Measurements from ENCODE around the gene SEPTIN12.

SEPTIN12 gene

DNA sequence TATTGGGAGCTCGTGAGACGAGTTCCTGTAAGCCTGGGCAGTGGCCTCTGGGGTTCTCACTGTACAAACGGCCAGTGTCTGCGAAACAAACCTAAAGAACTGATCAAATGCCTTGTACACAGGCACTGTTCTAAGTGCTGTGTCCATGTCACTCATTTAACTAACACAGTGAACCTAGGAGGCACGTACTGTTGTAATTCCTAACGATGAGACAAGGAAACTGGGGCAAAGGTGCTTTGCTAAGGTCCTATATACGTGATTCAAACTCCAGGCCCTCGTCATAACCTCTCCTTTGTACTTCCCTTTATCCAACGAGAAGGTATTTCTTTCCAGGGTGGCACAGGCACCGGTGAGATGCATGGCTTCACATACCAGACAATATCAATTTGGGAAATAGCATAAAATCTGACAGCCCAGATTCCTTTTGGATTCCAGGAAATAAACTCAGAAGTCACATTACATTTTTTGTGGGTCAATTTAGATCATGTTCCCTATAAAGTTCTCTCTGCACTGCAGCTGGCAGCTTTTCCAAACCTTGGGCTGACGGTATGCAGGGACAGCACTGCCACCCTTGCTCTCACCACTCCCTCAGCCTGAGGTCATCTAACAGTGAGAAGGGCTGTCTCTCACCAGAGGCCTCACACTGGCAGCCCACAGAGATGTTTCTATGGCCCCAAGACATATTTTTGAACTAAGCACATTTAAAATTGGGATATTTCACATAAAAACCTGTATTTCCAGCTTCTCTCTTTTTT, 40.6 kb upstream of the SEPTIN12 start:
- DNase-seq (ENCODE audit: insufficient read length, low spot score) (no peak), FAIRE-seq (no peak)
- TF ChIP-seq, protein P1, sequence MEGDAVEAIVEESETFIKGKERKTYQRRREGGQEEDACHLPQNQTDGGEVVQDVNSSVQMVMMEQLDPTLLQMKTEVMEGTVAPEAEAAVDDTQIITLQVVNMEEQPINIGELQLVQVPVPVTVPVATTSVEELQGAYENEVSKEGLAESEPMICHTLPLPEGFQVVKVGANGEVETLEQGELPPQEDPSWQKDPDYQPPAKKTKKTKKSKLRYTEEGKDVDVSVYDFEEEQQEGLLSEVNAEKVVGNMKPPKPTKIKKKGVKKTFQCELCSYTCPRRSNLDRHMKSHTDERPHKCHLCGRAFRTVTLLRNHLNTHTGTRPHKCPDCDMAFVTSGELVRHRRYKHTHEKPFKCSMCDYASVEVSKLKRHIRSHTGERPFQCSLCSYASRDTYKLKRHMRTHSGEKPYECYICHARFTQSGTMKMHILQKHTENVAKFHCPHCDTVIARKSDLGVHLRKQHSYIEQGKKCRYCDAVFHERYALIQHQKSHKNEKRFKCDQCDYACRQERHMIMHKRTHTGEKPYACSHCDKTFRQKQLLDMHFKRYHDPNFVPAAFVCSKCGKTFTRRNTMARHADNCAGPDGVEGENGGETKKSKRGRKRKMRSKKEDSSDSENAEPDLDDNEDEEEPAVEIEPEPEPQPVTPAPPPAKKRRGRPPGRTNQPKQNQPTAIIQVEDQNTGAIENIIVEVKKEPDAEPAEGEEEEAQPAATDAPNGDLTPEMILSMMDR (IDR thresholded peaks at IDR 0.05; ENCODE audit: insufficient read depth, missing control alignments): no peak

DNA sequence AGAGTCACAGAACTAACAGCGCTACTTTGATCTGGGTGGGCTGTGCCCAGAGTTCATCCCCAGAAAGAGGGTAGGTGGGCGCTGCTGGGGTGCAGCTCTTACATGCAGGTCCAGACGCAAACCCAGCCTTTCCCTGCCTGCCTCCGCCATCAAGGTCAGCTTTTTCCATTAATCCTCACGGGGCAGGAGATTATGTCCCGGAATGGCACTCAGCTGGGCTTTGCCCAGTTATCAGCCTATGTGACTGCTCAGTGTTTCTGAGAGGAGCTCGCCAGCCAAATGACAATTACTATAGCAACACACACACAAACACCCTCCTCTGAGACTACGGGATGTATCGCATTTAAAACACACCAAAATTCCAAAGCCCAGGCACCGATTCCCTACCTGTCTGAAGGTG, 38.8 kb upstream of the SEPTIN12 start:
- TF ChIP-seq, protein P1 (IDR thresholded peaks at IDR 0.05; ENCODE audit: insufficient read depth, missing control alignments): no peak
- DNase-seq (ENCODE audit: insufficient read length, low spot score) (no peak), FAIRE-seq (no peak)

DNA sequence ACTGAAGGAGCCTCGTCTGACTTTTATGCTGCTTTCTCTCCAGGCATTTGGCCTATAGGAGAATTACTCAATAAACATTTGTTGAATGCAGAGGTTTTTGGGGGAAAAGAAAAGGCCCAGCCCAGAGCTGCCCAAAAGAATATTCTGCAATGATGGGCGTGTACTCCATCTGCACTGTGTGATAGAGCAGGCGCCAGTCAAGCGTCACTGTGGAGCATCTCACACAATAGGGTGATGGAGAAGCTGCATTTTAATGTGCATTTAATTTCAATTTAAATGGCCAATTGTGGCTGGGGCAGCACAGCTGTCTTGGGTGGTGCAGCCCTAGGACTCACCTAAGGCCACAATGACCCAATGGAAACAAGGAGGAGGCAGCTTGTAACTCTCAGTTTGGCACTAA, 38.4 kb upstream of the SEPTIN12 start:
- DNase-seq (ENCODE audit: insufficient read length, low spot score) (no peak), FAIRE-seq (no peak)
- TF ChIP-seq, protein P1 (IDR thresholded peaks at IDR 0.05; ENCODE audit: insufficient read depth, missing control alignments): no peak

DNA sequence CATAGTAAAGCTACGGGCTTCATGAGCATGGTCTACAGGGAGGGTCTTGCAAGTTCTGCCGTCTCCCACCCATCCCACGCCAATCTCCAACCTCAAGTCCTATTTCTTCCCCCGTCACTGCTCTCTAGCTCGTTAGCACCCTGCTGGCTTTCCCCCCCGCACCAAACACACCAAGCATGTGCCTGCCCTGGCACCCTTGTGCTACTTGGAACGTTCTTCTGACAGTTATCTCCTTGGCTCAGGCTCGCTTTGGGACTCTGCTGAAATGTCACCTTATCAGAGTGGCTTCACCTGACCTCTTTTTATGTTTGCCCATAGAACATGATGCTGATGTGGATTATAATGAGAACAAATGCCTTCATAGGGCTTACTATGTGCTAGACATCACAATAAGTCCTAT, 37.1 kb upstream of the SEPTIN12 start:
- TF ChIP-seq, protein P1 (IDR thresholded peaks at IDR 0.05; ENCODE audit: insufficient read depth, missing control alignments): no peak
- DNase-seq (ENCODE audit: insufficient read length, low spot score): no peak
- no peak for FAIRE-seq

DNA sequence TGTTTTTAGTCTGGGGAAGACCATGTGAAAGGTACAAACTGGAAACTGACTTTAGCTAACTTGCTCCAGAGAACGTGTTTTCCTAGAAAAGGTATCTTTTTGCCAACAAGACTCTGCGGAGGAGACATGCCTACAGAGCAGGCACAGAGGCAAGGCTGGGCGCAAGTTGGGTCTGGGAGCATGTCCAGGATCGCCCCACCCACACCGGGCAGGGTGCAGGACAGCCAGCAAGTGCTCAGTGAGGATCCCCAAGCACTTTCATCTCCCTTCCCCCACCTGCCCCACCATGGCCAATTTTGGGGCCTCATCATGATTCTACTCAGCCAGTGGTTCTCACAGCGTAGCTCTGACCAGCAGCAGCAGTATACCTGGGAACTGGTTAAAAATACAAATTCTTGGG, 32.5 kb upstream of the SEPTIN12 start:
- DNase-seq (ENCODE audit: insufficient read length, low spot score) (no peak), FAIRE-seq (no peak)
- TF ChIP-seq, protein P1 (IDR thresholded peaks at IDR 0.05; ENCODE audit: insufficient read depth, missing control alignments): no peak

DNA sequence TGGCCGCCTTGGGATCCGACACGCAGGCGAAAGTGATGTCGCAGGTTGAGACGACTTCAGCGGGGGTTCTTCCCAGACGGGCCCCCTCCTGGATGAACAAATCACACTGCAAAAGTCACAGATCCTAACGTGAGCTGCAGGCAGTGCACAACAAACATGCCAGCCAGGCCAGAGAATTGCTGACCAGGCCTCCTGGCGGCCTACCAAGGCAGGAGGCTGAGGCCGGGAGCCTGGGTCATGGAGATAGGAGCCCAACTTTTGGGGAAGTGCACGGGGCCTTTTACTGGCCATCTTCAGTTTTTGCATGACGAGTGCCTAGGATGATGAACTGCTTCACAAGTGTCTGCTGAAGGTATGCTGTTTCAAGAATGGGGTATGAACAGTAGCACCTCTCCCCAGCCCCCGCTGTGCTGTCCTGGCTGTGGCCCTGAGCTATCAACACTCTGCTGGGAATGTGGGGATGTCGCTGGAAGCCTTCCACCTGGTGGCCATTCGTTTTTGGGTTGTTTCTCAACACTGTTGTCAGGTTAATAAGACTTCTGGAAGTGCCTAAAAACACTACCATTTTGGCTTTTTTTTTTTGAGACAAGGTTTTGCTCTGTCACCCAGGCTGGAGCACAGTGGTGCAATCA, 26.5 kb upstream of the SEPTIN12 start:
- no peak for FAIRE-seq

More for the DNA sequence above, 26.5 kb upstream of the SEPTIN12 start:
- TF ChIP-seq, protein P1 (IDR thresholded peaks at IDR 0.05; ENCODE audit: insufficient read depth, missing control alignments): no peak
- DNase-seq (ENCODE audit: insufficient read length, low spot score): no peak

All from D721Med (cell line).